PFSK-1 (cell line): ENCODE data around the gene CACNB3.

Experiments
- FOXP2 ChIP-seq: optimal IDR thresholded peaks from 2 replicates; pipeline ENCODE3; 2011; ENCODE audit warnings: borderline replicate concordance, control low read depth, inconsistent platforms; ENCODE audit not compliant: insufficient read depth; ENCODE audit errors: extremely low read length, extremely low read depth
- POLR2AphosphoS5 ChIP-seq: IDR thresholded peaks from 2 replicates; pipeline ENCODE4 v1.6.1; 2012; ENCODE audit warnings: low read depth, mild to moderate bottlenecking, control low read depth, low read length, moderate library complexity
- REST ChIP-seq, 2 experiments: IDR thresholded peaks; 2 replicates each; pipeline versions ENCODE4 v1.6.1 to v1.8.0; 2011 to 2012; ENCODE audit warnings: low read depth in 2 of 2, low read length in 2 of 2, control low read depth in 1 of 2, inconsistent platforms in 1 of 2, mild to moderate bottlenecking in 1 of 2, moderate library complexity in 1 of 2; ENCODE audit not compliant: insufficient read depth in 1 of 2
- SIN3A ChIP-seq: IDR thresholded peaks from 2 replicates; pipeline ENCODE4 v1.6.1; 2012; ENCODE audit warnings: mild to moderate bottlenecking, low read length, moderate library complexity, borderline replicate concordance; ENCODE audit not compliant: insufficient read depth
- TAF1 ChIP-seq: IDR thresholded peaks from 2 replicates; pipeline ENCODE4 v1.6.1; 2012; ENCODE audit warnings: low read length, control low read depth, borderline replicate concordance; ENCODE audit not compliant: insufficient read depth

CACNB3 gene

GRCh38 chr12:48852734-48853688 lies 34.7 kb downstream of the CACNB3 start:
- 0 out of 2 replicates have a peak, but pooled peaks have one; percentile 5 for TF ChIP-seq SIN3A
- TF ChIP-seq POLR2AphosphoS5: no peak
- TF ChIP-seq FOXP2: no peak
- TF ChIP-seq TAF1: no peak
- TF ChIP-seq REST (IDR thresholded peaks at IDR 0.05; ENCODE audit: insufficient read depth in 1 of 2, low read depth in 2 of 2, low read length in 2 of 2): no peak

GRCh38 chr12:48854488-48854887 lies 36.2 kb downstream of the CACNB3 start:
- TF ChIP-seq SIN3A (no peak), POLR2AphosphoS5 (no peak), TAF1 (no peak), FOXP2 (no peak), REST (IDR thresholded peaks at IDR 0.05; ENCODE audit: insufficient read depth in 1 of 2, low read depth in 2 of 2, low read length in 2 of 2) (no peak)

GRCh38 chr12:48856379-48856778 lies 38.1 kb downstream of the CACNB3 start:
- TF ChIP-seq POLR2AphosphoS5 (no peak), REST (IDR thresholded peaks at IDR 0.05; ENCODE audit: insufficient read depth in 1 of 2, low read depth in 2 of 2, low read length in 2 of 2) (no peak), TAF1 (no peak), SIN3A (no peak), FOXP2 (no peak)

GRCh38 chr12:48857278-48857994 lies 39.1 kb downstream of the CACNB3 start:
- TF ChIP-seq TAF1 (no peak), REST (IDR thresholded peaks at IDR 0.05; ENCODE audit: insufficient read depth in 1 of 2, low read depth in 2 of 2, low read length in 2 of 2) (no peak), SIN3A (no peak), POLR2AphosphoS5 (no peak), FOXP2 (no peak)
